IPS-15b (cell line): Measurements from ENCODE around the gene KLHL3.

Experiments used
- H3K27me3 ChIP-seq: one replicate; pipeline ENCODE4 v1.6.1; 2013; ENCODE audit warnings: low read length; ENCODE audit not compliant: control insufficient read depth, insufficient read depth
- H3K36me3 ChIP-seq: one replicate; pipeline ENCODE4 v1.6.1; 2013; ENCODE audit warnings: low read length; ENCODE audit not compliant: control insufficient read depth, insufficient read depth
- H3K4me1 ChIP-seq: one replicate; pipeline ENCODE4 v1.6.1; 2013; ENCODE audit warnings: mild to moderate bottlenecking, low read length; ENCODE audit not compliant: control insufficient read depth, insufficient read depth
- H3K4me3 ChIP-seq: one replicate; pipeline ENCODE4 v1.5.1; 2013; ENCODE audit warnings: low read depth, low read length
- H3K9ac ChIP-seq: one replicate; pipeline ENCODE4 v1.6.1; 2013; ENCODE audit warnings: low read depth, mild to moderate bottlenecking, low read length
- H3K9me3 ChIP-seq: one replicate; pipeline ENCODE4 v1.6.1; 2013; ENCODE audit warnings: mild to moderate bottlenecking, low read length; ENCODE audit not compliant: control insufficient read depth, insufficient read depth

KLHL3 gene

GRCh38 chr5:137575847-137576246 lies 160.0 kb downstream of the KLHL3 start:
- Histone ChIP-seq H3K9ac (no peak overlapping the region), H3K36me3 (no peaks in the 10 kb centered on the region), H3K27me3 (no peaks in the 10 kb centered on the region), H3K9me3 (no peaks in the 10 kb centered on the region), H3K4me3 (no peak overlapping the region), H3K4me1 (no peaks in the 10 kb centered on the region)

GRCh38 chr5:137575211-137575610 lies 160.7 kb downstream of the KLHL3 start:
- Histone ChIP-seq H3K27me3 (no peaks in the 10 kb centered on the region), H3K4me3 (no peak overlapping the region), H3K4me1 (no peaks in the 10 kb centered on the region), H3K9me3 (no peaks in the 10 kb centered on the region), H3K36me3 (no peaks in the 10 kb centered on the region), H3K9ac (no peak overlapping the region)

GRCh38 chr5:137573376-137573775 lies 162.5 kb downstream of the KLHL3 start:
- Histone ChIP-seq H3K36me3 (no peaks in the 10 kb centered on the region), H3K27me3 (no peaks in the 10 kb centered on the region), H3K9ac (no peak overlapping the region), H3K9me3 (no peaks in the 10 kb centered on the region), H3K4me1 (no peaks in the 10 kb centered on the region), H3K4me3 (no peak overlapping the region)

GRCh38 chr5:137572042-137572695 lies 163.7 kb downstream of the KLHL3 start:
- Histone ChIP-seq H3K9ac (no peak overlapping the region), H3K36me3 (no peaks in the 10 kb centered on the region), H3K9me3 (no peaks in the 10 kb centered on the region), H3K4me3 (no peak overlapping the region), H3K4me1 (peaks cover 2% of the 10 kb centered on the region), H3K27me3 (no peaks in the 10 kb centered on the region)

- Histone ChIP-seq H3K9ac (no peak overlapping the region), H3K27me3 (no peaks in the 10 kb centered on the region), H3K4me1 (peaks cover 2% of the 10 kb centered on the region), H3K4me3 (no peak overlapping the region), H3K9me3 (no peaks in the 10 kb centered on the region), H3K36me3 (no peaks in the 10 kb centered on the region)
These were observed 165.8 kb downstream of the KLHL3 start for GRCh38 chr5:137570070-137570469.
